MCF 10A (cell line): ENCODE results near the gene GOSR2. TPM values are rescaled to one million over a fixed set of nuclear protein-coding genes. Genes with fewer than 3 reads are reported as not detected.
A peak's percentile ranks its signal among the peaks of the same experiment; 100 is the strongest.
"Not testable (repeated sequence)": the region's sequence is repeated elsewhere in the genome, so short reads cannot be mapped to it uniquely, and the experiment has no call there.

ENCODE experiments used
- BruUV-seq: library from RNA; stranded (reverse); fragments of 400-500 nt; replicated peaks from 2 replicates; lab custom pipeline; 2021; lab: Mats Ljungman, UMichigan
- CTCF ChIA-PET: fragments of 300-600 bp; sonication (Branson Sonifier 250); formaldehyde crosslinking; extraction: SDS; loops from one replicate; lab custom pipeline; 2021; ENCODE audit warnings: antibody characterized with exemption, inconsistent platforms; lab: Yijun Ruan, JAX
- POLR2A ChIA-PET: fragments of 300-600, 350-650 bp; sonication (Branson Sonifier 250); formaldehyde crosslinking; extraction: SDS; loops from one replicate; lab custom pipeline; 2020; ENCODE audit warnings: antibody characterized with exemption, inconsistent platforms; lab: Yijun Ruan, JAX
- DNase-seq: peaks from one replicate; pipeline ENCODE4 v3.0.0-alpha.2; 2018; ENCODE audit not compliant: unreplicated experiment
- H3K27ac Mint-ChIP-seq: one replicate; pipeline ENCODE4 v1.8.0; 2022; ENCODE audit warnings: mild to moderate bottlenecking, low read depth, mixed read lengths; ENCODE audit not compliant: unreplicated experiment
- H3K27me3 Mint-ChIP-seq: one replicate; pipeline ENCODE4 v1.8.0; 2022; ENCODE audit warnings: mixed read lengths; ENCODE audit not compliant: insufficient read depth, unreplicated experiment
- H3K36me3 Mint-ChIP-seq: one replicate; pipeline ENCODE4 v1.8.0; 2022; ENCODE audit warnings: mild to moderate bottlenecking, moderate library complexity, mixed read lengths; ENCODE audit not compliant: insufficient read depth, unreplicated experiment
- H3K4me1 Mint-ChIP-seq: one replicate; pipeline ENCODE4 v1.8.0; 2022; ENCODE audit warnings: mixed read lengths; ENCODE audit not compliant: insufficient read depth, unreplicated experiment
- H3K4me3 Mint-ChIP-seq: one replicate; pipeline ENCODE4 v1.8.0; 2022; ENCODE audit warnings: mild to moderate bottlenecking, moderate library complexity, mixed read lengths; ENCODE audit not compliant: unreplicated experiment
- H3K9me3 Mint-ChIP-seq: one replicate; pipeline ENCODE4 v1.8.0; 2022; ENCODE audit warnings: mixed read lengths; ENCODE audit not compliant: unreplicated experiment
- CTCF ChIP-seq: fragments of 200-600 bp; IDR thresholded peaks from one replicate; pipeline ENCODE4 v1.8.0; 2022; ENCODE audit warnings: antibody characterized with exemption, mild to moderate bottlenecking; ENCODE audit not compliant: unreplicated experiment
- intact Hi-C: fragments of 100-400 bp; cut with micrococcal nuclease; formaldehyde crosslinking; loops from 2 replicates; pipeline ENCODE4 v1.14.1; 2022
- total RNA-seq: library from RNA; stranded (reverse); gene quantifications from 2 replicates; pipeline ENCODE4 v1.2.3, GENCODE V29; 2022

GOSR2 gene
- total RNA-seq, 1 experiment from 2014 or later: 78.3 TPM

GRCh38 chr17:46916623-46917022, 6.3 kb upstream of the GOSR2 start:
- no peak overlapping the region for H3K4me3 Mint-ChIP-seq
- H3K9me3 Mint-ChIP-seq: no peaks in the 10 kb centered on the region
- ChIA-PET POLR2A (no interaction called here), CTCF (no interaction called here)
- H3K4me1 Mint-ChIP-seq: peaks cover 6% of the 10 kb centered on the region
- intact Hi-C loops: no loop called here
- no peak overlapping the region for H3K27ac Mint-ChIP-seq
- DNase-seq: no peak
- no peaks in the 10 kb centered on the region for H3K27me3 Mint-ChIP-seq
- no TSS peak for BruUV-seq
- no peak for TF ChIP-seq CTCF
- H3K36me3 Mint-ChIP-seq: no peaks in the 10 kb centered on the region

- Mint-ChIP-seq H3K4me1 (peaks cover 6% of the 10 kb centered on the region), H3K27me3 (no peaks in the 10 kb centered on the region), H3K4me3 (no peak overlapping the region), H3K36me3 (no peaks in the 10 kb centered on the region), H3K27ac (no peak overlapping the region), H3K9me3 (no peaks in the 10 kb centered on the region)
- DNase-seq: no peak
- intact Hi-C loops: no loop called here
- TF ChIP-seq CTCF: no peak
- POLR2A ChIA-PET: no interaction called here
- CTCF ChIA-PET: no interaction called here
- BruUV-seq: no TSS peak
These were observed 5.9 kb upstream of the GOSR2 start for GRCh38 chr17:46917041-46917440.

GRCh38 chr17:46917516-46917915, 5.4 kb upstream of the GOSR2 start:
- Mint-ChIP-seq H3K4me3 (no peak overlapping the region), H3K9me3 (no peaks in the 10 kb centered on the region), H3K4me1 (peaks cover 6% of the 10 kb centered on the region), H3K27ac (no peak overlapping the region), H3K36me3 (no peaks in the 10 kb centered on the region), H3K27me3 (no peaks in the 10 kb centered on the region)
- no peak for DNase-seq
- intact Hi-C loops: no loop called here
- no peak for TF ChIP-seq CTCF
- ChIA-PET CTCF (no interaction called here), POLR2A (no interaction called here)
- BruUV-seq: no TSS peak

- CTCF ChIA-PET, POLR2A ChIA-PET, BruUV-seq, H3K36me3 Mint-ChIP-seq, DNase-seq, H3K27me3 Mint-ChIP-seq, H3K9me3 Mint-ChIP-seq, intact Hi-C loops: not testable (repeated sequence)
- peaks cover 19% of the 10 kb centered on the region for H3K4me1 Mint-ChIP-seq
- H3K4me3 Mint-ChIP-seq: peak overlapping the region; percentile 89
- H3K27ac Mint-ChIP-seq: peak overlapping the region; percentile 100
These were observed 998 bp upstream of the GOSR2 start for GRCh38 chr17:46921962-46922361.

- H3K4me3 Mint-ChIP-seq: peak overlapping the region; percentile 89
- intact Hi-C loops: no loop called here
- no peaks in the 10 kb centered on the region for H3K27me3 Mint-ChIP-seq
- no peak for DNase-seq
- BruUV-seq: TSS peak; percentile 72
- peak overlapping the region; percentile 100 for H3K27ac Mint-ChIP-seq
- POLR2A ChIA-PET: no interaction called here
- peaks cover 21% of the 10 kb centered on the region for H3K4me1 Mint-ChIP-seq
- no peaks in the 10 kb centered on the region for H3K36me3 Mint-ChIP-seq
- H3K9me3 Mint-ChIP-seq: no peaks in the 10 kb centered on the region
- CTCF ChIA-PET: no interaction called here
- TF ChIP-seq CTCF: no peak
These were observed 515 bp upstream of the GOSR2 start for GRCh38 chr17:46922487-46922803.
